ENCODE measurements around the gene PCDHGA1.
"Not testable (repeated sequence)": the region's sequence is repeated elsewhere in the genome, so short reads cannot be mapped to it uniquely, and the experiment has no call there.

PCDHGA1 gene

DNA sequence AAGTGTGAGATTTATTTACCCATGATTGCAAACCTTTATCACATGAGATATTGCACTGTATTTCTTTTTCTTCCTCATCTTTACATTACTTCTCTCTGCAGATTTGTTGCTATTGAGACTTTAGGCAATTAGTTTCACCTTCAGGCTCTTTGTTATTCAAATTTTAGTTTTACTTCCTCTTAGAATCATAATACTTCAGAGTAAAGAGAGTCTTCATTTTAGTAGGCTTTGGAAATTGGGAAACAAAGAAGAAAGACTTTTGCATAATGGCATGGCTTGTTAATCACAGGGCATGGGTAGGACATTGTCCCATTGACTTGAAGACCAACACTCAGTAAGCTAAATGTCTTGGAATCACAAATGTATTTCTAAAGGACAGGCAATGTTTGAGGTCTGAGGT lies 32.4 kb downstream of the PCDHGA1 start:
- Mint-ChIP-seq H3K4me1 (ENCODE audit: low read depth) (no peaks in the 10 kb centered on the region), H3K4me3 (no peak overlapping the region), H3K27me3 (peaks cover 86% of the 10 kb centered on the region), H3K9me3 (peaks cover 46% of the 10 kb centered on the region), H3K36me3 (ENCODE audit: low read depth) (peaks cover 37% of the 10 kb centered on the region), H3K27ac (no peak overlapping the region)

DNA sequence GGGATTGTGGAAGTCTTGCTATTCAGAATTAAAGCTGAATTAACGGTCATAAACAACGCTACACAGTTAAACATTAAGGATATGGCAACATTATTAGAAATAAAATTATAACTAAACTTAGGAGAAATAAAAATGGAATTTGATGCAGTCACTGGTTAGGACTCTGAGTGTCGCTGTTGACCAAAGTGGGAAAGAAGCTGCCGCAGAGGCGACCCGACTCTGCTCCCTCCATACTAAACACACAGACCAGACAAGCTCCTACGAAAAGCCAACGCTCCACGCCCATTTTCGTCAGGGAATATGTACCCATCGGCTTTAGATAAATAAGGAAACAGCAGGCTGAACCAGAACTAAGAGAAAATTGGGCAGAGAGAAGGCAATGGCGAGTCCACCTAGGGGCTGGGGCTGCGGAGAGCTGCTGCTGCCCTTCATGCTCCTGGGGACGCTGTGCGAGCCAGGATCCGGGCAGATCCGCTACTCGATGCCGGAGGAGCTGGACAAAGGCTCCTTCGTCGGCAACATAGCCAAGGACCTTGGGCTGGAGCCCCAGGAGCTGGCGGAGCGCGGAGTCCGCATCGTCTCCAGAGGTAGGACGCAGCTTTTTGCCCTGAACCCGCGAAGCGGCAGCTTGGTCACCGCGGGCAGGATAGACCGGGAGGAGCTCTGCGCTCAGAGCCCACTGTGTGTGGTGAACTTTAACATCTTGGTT lies 33.8 kb downstream of the PCDHGA1 start, which contains the start of gene PCDHGA5:
Gene PCDHGA5 (plus strand): TSS at position 211 of the 709 bp plus-strand sequence. CDS start 169 bp downstream, at position 380.
- Mint-ChIP-seq H3K9me3 (peaks cover 41% of the 10 kb centered on the region), H3K4me3 (no peak within 1 kb of the TSS), H3K4me1 (ENCODE audit: low read depth) (no peaks in the 10 kb centered on the region), H3K27me3 (peaks cover 88% of the 10 kb centered on the region), H3K27ac (no peak within 1 kb of the TSS), H3K36me3 (ENCODE audit: low read depth) (peaks cover 37% of the 10 kb centered on the region)

DNA sequence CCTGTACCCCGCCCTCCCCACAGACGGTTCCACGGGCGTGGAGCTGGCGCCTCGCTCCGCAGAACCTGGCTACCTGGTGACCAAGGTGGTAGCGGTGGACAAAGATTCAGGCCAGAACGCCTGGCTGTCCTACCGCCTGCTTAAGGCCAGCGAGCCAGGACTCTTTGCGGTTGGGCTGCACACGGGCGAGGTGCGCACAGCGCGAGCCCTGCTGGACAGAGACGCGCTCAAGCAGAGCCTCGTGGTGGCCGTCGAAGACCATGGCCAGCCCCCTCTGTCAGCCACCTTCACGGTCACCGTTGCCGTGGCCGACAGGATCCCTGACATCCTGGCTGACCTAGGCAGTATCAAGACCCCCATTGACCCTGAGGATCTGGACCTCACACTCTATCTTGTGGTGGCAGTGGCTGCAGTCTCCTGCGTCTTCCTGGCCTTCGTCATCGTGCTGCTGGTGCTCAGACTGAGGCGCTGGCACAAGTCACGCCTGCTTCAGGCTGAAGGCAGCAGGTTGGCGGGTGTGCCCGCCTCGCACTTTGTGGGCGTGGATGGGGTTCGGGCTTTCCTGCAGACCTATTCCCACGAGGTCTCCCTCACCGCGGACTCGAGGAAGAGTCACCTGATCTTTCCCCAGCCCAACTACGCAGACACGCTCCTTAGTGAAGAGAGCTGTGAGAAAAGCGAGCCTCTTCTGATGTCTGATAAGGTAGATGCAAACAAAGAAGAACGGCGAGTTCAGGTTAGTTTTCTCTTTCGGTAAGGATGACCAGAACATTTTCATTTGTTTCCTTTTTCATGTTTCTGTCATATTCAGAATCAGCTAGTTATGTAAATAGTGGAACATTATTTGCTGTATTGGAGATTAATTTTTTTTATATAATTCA lies 35.9 kb downstream of the PCDHGA1 start:
- no peak overlapping the region for H3K27ac Mint-ChIP-seq
- H3K9me3 Mint-ChIP-seq = peaks cover 40% of the 10 kb centered on the region
- peaks cover 88% of the 10 kb centered on the region for H3K27me3 Mint-ChIP-seq
- no peaks in the 10 kb centered on the region for H3K4me1 Mint-ChIP-seq (ENCODE audit: low read depth)
- peaks cover 27% of the 10 kb centered on the region for H3K36me3 Mint-ChIP-seq (ENCODE audit: low read depth)
- no peak overlapping the region for H3K4me3 Mint-ChIP-seq

DNA sequence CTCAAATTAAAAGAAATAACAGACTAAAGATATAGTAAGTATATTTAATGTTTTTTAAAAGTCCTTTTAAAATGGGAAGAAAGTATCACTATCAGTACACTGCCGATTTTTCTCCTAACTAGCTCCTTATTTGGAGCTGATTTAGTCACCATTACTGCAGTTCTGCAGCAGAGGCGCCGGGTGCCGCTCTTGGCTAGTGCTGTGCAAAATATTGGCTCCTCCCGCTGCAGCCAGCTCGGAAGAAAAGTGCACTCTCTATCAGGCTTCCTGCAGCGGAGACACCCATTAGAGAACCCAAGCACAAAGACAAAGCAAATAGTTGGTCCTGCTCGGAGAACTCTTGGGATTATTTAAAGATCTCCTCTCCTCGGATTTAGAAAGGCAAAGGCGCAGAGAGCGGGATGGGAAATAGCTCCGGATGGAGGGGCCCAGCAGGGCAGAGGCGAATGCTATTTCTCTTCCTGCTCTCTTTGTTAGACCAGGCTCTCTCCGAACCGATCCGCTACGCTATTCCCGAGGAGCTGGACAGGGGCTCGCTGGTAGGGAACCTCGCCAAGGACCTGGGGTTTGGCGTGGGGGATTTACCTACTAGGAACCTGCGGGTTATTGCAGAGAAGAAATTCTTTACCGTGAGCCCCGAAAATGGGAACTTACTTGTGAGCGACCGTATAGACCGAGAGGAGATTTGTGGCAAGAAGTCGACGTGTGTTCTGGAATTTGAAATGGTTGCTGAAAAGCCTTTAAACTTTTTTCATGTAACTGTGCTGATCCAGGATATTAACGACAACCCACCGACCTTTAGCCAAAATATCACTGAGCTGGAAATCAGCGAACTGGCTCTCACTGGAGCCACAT lies 39.9 kb downstream of the PCDHGA1 start, which contains the start of gene PCDHGB3:
Gene PCDHGB3 (plus strand): TSS at position 249 of the 855 bp plus-strand sequence. CDS start 153 bp downstream, at position 402.
- Mint-ChIP-seq H3K27ac (no peak within 1 kb of the TSS), H3K36me3 (ENCODE audit: low read depth) (peaks cover 35% of the 10 kb centered on the region), H3K4me1 (ENCODE audit: low read depth) (no peaks in the 10 kb centered on the region), H3K4me3 (peak within 1 kb of the TSS; percentile 64), H3K9me3 (peaks cover 39% of the 10 kb centered on the region), H3K27me3 (peaks cover 87% of the 10 kb centered on the region)

DNA sequence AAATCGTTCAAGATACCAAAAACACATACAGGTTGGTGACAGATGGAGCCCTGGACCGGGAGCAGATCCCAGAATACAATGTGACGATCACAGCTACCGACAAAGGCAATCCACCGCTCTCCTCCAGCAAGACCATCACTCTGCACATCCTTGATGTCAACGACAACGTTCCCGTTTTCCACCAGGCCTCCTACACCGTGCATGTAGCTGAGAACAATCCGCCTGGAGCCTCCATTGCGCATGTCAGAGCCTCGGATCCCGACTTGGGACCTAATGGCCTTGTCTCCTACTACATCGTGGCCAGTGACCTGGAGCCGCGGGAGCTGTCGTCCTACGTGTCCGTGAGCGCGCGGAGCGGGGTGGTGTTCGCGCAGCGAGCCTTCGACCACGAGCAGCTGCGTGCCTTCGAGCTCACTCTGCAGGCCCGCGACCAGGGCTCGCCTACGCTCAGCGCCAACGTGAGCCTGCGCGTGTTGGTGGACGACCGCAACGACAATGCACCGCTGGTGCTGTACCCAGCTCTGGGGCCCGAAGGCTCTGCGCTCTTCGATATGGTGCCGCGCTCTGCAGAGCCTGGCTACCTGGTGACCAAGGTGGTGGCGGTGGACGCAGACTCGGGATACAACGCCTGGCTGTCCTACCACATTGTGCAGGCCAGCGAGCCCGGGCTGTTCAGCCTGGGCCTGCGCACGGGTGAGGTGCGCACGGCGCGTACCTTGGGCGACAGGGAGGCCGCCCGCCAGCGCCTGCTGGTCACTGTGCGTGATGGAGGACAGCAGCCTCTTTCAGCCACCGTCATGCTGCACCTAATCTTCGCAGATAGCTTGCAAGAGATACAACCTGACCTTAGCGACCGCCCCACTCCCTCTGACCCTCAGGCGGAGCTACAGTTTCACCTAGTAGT lies 41.5 kb downstream of the PCDHGA1 start:
- H3K4me3 Mint-ChIP-seq = no peak overlapping the region

DNA sequence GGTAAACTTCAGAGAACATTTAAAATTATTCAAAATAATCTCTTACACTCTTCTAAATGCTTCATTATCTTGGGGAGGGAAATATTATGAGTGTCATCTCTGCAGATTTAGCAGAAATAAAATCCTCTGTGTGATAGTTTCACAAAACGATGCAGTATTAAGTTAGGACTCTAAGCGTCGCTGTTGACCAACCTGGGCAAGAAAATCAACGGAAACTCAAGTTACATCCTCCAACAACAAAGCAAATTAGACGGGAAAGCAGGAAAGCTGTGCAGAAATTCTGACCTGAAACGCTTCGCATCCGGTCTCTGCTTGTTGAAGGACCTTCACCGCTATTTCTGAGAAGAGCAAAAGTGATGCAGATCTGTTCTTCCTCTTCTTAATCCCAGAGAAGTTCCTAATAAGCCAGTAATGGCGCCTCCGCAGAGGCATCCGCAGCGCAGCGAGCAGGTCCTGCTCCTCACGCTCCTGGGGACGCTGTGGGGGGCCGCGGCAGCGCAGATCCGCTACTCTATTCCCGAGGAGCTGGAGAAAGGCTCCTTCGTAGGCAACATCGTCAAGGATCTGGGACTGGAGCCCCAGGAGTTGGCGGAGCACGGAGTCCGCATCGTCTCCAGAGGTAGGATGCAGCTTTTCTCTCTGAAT lies 43.5 kb downstream of the PCDHGA1 start, which contains the start of gene PCDHGA6:
Gene PCDHGA6 (plus strand): TSS at position 219 of the 645 bp plus-strand sequence. CDS start 193 bp downstream, at position 412.
- Mint-ChIP-seq H3K27me3 (peaks cover 79% of the 10 kb centered on the region), H3K36me3 (ENCODE audit: low read depth) (peaks cover 32% of the 10 kb centered on the region), H3K4me3 (peak within 1 kb of the TSS; percentile 39), H3K27ac (no peak within 1 kb of the TSS), H3K9me3 (peaks cover 40% of the 10 kb centered on the region), H3K4me1 (ENCODE audit: low read depth) (no peaks in the 10 kb centered on the region)

More for the DNA sequence above, 41.5 kb downstream of the PCDHGA1 start:
- no peak overlapping the region for H3K27ac Mint-ChIP-seq
- H3K4me1 Mint-ChIP-seq (ENCODE audit: low read depth) = no peaks in the 10 kb centered on the region
- H3K36me3 Mint-ChIP-seq (ENCODE audit: low read depth) = peaks cover 32% of the 10 kb centered on the region
- H3K27me3 Mint-ChIP-seq = peaks cover 84% of the 10 kb centered on the region
- H3K9me3 Mint-ChIP-seq = peaks cover 38% of the 10 kb centered on the region

DNA sequence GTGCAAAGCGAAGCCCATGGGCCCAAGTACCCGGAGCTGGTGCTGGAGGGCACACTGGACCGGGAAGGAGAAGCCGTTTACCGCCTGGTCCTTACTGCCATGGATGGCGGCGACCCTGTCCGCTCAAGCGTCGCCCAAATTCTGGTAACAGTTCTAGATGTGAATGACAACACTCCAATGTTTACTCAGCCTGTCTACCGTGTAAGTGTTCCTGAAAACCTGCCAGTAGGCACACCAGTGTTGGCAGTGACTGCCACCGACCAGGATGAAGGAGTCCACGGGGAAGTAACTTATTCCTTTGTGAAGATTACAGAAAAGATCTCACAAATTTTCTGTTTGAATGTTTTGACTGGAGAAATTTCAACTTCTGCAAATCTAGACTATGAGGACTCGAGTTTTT lies 44.3 kb downstream of the PCDHGA1 start:
- Mint-ChIP-seq H3K9me3 (peaks cover 40% of the 10 kb centered on the region), H3K36me3 (ENCODE audit: low read depth) (peaks cover 32% of the 10 kb centered on the region), H3K4me1 (ENCODE audit: low read depth) (no peaks in the 10 kb centered on the region), H3K4me3 (no peak overlapping the region), H3K27me3 (peaks cover 77% of the 10 kb centered on the region), H3K27ac (no peak overlapping the region)

DNA sequence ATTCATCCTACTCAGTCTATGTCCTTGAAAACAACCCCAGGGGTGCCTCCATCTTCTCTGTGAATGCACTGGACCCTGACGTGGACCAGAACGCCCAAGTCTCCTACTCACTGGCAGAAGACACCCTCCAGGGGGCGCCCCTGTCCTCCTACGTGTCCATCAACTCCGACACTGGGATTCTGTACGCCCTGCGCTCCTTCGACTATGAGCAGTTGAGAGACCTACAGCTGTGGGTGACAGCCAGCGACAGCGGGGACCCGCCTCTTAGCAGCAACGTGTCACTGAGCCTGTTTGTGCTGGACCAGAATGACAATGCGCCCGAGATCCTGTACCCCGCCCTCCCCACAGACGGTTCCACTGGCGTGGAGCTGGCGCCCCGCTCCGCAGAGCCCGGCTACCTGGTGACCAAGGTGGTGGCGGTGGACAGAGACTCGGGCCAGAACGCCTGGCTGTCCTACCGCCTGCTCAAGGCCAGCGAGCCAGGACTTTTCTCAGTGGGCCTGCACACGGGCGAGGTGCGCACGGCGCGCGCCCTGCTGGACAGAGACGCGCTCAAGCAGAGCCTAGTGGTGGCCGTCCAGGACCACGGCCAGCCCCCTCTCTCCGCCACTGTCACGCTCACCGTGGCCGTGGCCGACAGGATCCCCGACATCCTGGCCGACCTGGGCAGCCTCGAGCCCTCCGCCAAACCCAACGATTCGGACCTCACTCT lies 45.3 kb downstream of the PCDHGA1 start:
- Mint-ChIP-seq H3K27me3 (peaks cover 75% of the 10 kb centered on the region), H3K36me3 (ENCODE audit: low read depth) (peaks cover 32% of the 10 kb centered on the region), H3K9me3 (peaks cover 39% of the 10 kb centered on the region)
- not testable (repeated sequence) for H3K4me3 Mint-ChIP-seq; H3K27ac Mint-ChIP-seq; H3K4me1 Mint-ChIP-seq (ENCODE audit: low read depth)

DNA sequence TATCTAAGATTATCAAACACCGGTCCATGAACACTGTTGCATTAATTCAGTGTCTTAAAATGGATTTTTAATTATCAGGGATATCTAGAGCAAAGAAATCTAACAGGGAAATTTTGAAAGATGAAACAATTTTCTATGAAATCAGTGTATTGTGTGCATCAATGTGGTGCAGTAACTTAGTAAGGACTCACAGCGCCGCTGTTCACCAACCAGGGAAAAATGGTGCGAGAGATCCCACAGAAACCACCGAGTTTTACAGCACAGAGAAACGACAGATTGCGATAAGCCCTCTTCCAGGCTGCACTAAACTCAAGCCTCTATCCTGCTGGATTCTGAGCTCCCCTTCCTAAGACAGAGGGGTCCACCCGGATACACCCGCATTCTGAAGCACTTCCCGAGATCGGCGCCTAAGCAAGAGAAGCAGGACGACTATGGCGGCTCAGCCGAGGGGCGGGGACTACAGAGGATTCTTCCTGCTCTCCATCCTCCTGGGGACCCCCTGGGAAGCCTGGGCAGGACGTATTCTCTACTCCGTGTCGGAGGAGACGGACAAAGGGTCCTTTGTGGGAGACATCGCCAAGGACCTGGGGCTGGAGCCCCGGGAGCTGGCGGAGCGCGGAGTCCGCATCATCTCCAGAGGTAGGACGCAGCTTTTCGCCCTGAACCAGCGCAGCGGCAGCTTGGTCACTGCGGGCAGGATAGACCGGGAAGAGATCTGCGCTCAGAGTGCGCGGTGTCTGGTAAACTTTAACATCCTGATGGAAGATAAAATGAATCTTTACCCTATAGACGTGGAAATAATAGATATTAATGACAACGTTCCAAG lies 52.4 kb downstream of the PCDHGA1 start, which contains the start of gene PCDHGA7:
Gene PCDHGA7 (plus strand): TSS at position 274 of the 826 bp plus-strand sequence. CDS start 158 bp downstream, at position 432.
- Mint-ChIP-seq H3K27ac (no peak within 1 kb of the TSS), H3K4me1 (ENCODE audit: low read depth) (no peaks in the 10 kb centered on the region), H3K9me3 (peaks cover 32% of the 10 kb centered on the region), H3K36me3 (ENCODE audit: low read depth) (peaks cover 12% of the 10 kb centered on the region), H3K27me3 (peaks cover 80% of the 10 kb centered on the region), H3K4me3 (peak within 1 kb of the TSS; percentile 48)

DNA sequence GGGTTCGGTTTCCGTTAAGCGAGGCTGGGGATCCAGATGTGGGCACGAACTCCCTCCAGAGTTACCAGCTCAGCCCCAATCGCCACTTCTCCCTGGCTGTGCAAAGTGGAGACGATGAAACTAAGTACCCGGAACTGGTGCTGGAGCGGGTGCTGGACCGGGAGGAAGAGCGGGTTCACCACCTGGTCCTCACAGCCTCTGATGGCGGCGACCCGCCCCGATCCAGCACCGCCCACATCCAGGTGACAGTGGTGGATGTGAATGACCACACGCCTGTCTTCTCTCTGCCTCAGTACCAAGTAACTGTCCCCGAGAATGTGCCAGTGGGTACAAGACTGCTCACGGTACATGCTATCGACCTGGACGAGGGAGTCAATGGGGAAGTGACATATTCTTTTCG lies 53.0 kb downstream of the PCDHGA1 start:
- peaks cover 82% of the 10 kb centered on the region for H3K27me3 Mint-ChIP-seq
- no peak overlapping the region for H3K4me3 Mint-ChIP-seq
- peaks cover 34% of the 10 kb centered on the region for H3K9me3 Mint-ChIP-seq
- peaks cover 14% of the 10 kb centered on the region for H3K36me3 Mint-ChIP-seq (ENCODE audit: low read depth)
- H3K27ac Mint-ChIP-seq = no peak overlapping the region
- H3K4me1 Mint-ChIP-seq (ENCODE audit: low read depth) = no peaks in the 10 kb centered on the region

DNA sequence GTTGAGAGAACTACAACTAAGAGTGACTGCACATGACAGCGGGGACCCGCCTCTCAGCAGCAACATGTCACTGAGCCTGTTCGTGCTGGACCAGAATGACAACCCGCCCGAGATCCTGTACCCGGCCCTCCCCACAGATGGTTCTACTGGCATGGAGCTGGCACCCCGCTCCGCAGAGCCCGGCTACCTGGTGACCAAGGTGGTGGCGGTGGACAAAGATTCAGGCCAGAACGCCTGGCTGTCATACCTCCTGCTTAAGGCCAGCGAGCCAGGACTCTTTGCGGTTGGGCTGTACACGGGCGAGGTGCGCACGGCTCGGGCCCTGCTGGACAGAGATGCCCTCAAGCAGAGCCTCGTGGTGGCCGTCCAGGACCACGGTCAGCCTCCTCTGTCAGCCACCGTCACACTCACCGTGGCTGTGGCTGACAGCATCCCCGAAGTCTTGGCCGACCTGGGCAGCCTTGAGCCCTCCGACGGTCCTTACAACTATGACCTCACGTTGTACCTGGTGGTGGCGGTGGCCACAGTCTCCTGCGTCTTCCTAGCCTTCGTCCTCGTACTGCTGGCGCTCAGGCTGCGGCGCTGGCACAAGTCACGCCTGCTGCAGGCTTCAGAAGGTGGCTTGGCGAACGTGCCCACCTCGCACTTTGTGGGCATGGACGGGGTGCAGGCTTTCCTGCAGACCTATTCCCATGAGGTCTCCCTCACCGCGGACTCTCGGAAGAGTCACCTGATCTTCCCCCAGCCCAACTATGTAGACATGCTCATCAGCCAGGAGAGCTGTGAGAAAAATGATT lies 54.4 kb downstream of the PCDHGA1 start:
- Mint-ChIP-seq H3K27me3 (peaks cover 81% of the 10 kb centered on the region), H3K4me1 (ENCODE audit: low read depth) (no peaks in the 10 kb centered on the region), H3K9me3 (peaks cover 38% of the 10 kb centered on the region), H3K27ac (no peak overlapping the region), H3K36me3 (ENCODE audit: low read depth) (peaks cover 23% of the 10 kb centered on the region), H3K4me3 (no peak overlapping the region)
